NCI-H2171 (cell line): ENCODE data around the gene CAVIN1.
A peak's percentile ranks its signal among the peaks of the same experiment; 100 is the strongest.
"Not testable (repeated sequence)": the region's sequence is repeated elsewhere in the genome, so short reads cannot be mapped to it uniquely, and the experiment has no call there.

Experiments used
- DNase-seq: peaks from one replicate; lab custom pipeline; 2025; lab: John Stamatoyannopoulos, UW

The CAVIN1 gene

GRCh38 chr17:42405076-42405475, 18.0 kb downstream of the CAVIN1 start:
- no peak for DNase-seq

GRCh38 chr17:42404326-42405055, 18.6 kb downstream of the CAVIN1 start:
- DNase-seq = no peak

- no peak for DNase-seq
Measured at GRCh38 chr17:42403150-42403549, 19.9 kb downstream of the CAVIN1 start.

GRCh38 chr17:42402117-42402516, 20.9 kb downstream of the CAVIN1 start:
- no peak for DNase-seq

GRCh38 chr17:42400844-42401375, 22.1 kb downstream of the CAVIN1 start:
- DNase-seq = not testable (repeated sequence)

GRCh38 chr17:42399948-42400843, 22.9 kb downstream of the CAVIN1 start:
- DNase-seq = no peak

GRCh38 chr17:42399121-42399520, 23.9 kb downstream of the CAVIN1 start:
- peak; percentile 89 for DNase-seq

GRCh38 chr17:42395601-42396000, 27.5 kb downstream of the CAVIN1 start:
- not testable (repeated sequence) for DNase-seq

- no peak for DNase-seq
Measured at GRCh38 chr17:42394838-42395237, 28.2 kb downstream of the CAVIN1 start.

GRCh38 chr17:42392692-42393415, 30.2 kb downstream of the CAVIN1 start:
- no peak for DNase-seq

GRCh38 chr17:42391439-42391838, 31.6 kb downstream of the CAVIN1 start:
- DNase-seq = not testable (repeated sequence)

GRCh38 chr17:42389899-42390298, 33.2 kb downstream of the CAVIN1 start:
- DNase-seq = no peak

GRCh38 chr17:42389135-42389417, 34.0 kb downstream of the CAVIN1 start:
- DNase-seq = no peak

GRCh38 chr17:42388381-42389134, 34.5 kb downstream of the CAVIN1 start, which contains the start of gene STAT3:
Gene STAT3, minus strand, starts transcription at chr17:42388442. Its CDS starts 39,926 bp downstream, at chr17:42348516.
- DNase-seq = peak; percentile 100

GRCh38 chr17:42387661-42388380, 35.2 kb downstream of the CAVIN1 start:
- DNase-seq = peak; percentile 42

- DNase-seq = no peak
Measured at GRCh38 chr17:42386777-42387657, 36.0 kb downstream of the CAVIN1 start.

GRCh38 chr17:42381898-42382297, 41.2 kb downstream of the CAVIN1 start:
- no peak for DNase-seq

- DNase-seq = no peak
Measured at GRCh38 chr17:42380935-42381334, 42.1 kb downstream of the CAVIN1 start.

GRCh38 chr17:42378959-42379594, 44.0 kb downstream of the CAVIN1 start:
- DNase-seq = no peak
